Fibroblast of skin of left quadriceps (primary cell): ENCODE measurements around the gene SNX12.
"Not testable (repeated sequence)": the region's sequence is repeated elsewhere in the genome, so short reads cannot be mapped to it uniquely, and the experiment has no call there.

Experiments
- DNase-seq, 2 experiments: peaks; one replicate each; pipeline ENCODE4 v3.0.0-alpha.2; 2013; ENCODE audit warnings: low read depth in 2 of 2

SNX12 gene

GRCh38 chrX:71091263-71091662, 23.1 kb upstream of the SNX12 start:
- no peak for DNase-seq

GRCh38 chrX:71085900-71086299, 17.8 kb upstream of the SNX12 start:
- DNase-seq: no peak

- no peak for DNase-seq
Measured at GRCh38 chrX:71082822-71083221, 14.7 kb upstream of the SNX12 start.

- DNase-seq: no peak
Measured at GRCh38 chrX:71082124-71082647, 14.1 kb upstream of the SNX12 start.

- no peak for DNase-seq
Measured at GRCh38 chrX:71081330-71082123, 13.4 kb upstream of the SNX12 start.

GRCh38 chrX:71070531-71070930, 2.4 kb upstream of the SNX12 start:
- DNase-seq: no peak

GRCh38 chrX:71067712-71068043, 456 bp downstream of the SNX12 start:
- no peak for DNase-seq

- no peak for DNase-seq
Measured at GRCh38 chrX:71067089-71067488, 1.0 kb downstream of the SNX12 start.

- DNase-seq: no peak
Measured at GRCh38 chrX:71060127-71060526, 8.0 kb downstream of the SNX12 start.

- no peak for DNase-seq
Measured at GRCh38 chrX:71057848-71058530, 10.1 kb downstream of the SNX12 start.

- DNase-seq: no peak
Measured at GRCh38 chrX:71056867-71057266, 11.3 kb downstream of the SNX12 start.

- DNase-seq: no peak
Measured at GRCh38 chrX:71053217-71053621, 14.9 kb downstream of the SNX12 start.

GRCh38 chrX:71052721-71053120, 15.4 kb downstream of the SNX12 start:
- DNase-seq: no peak

- not testable (repeated sequence) for DNase-seq
Measured at GRCh38 chrX:71047891-71048290, 20.2 kb downstream of the SNX12 start.

GRCh38 chrX:71017396-71017939, 50.7 kb downstream of the SNX12 start:
- DNase-seq: no peak
